Measurements from ENCODE around the gene CITED4.
"Not testable (repeated sequence)": the region's sequence is repeated elsewhere in the genome, so short reads cannot be mapped to it uniquely, and the experiment has no call there.

- TF ChIP-seq CTCF, POLR2A (IDR thresholded peaks at IDR 0.05): not testable (repeated sequence)
These were observed 32.7 kb upstream of the CITED4 start for GRCh38 chr1:40894858-40895257.
